Left renal cortex interstitium (tissue), 4 donors: ENCODE results near the gene MYRFL. TPM values are rescaled to one million over a fixed set of nuclear protein-coding genes. Genes with fewer than 3 reads are reported as not detected.

Experiments used
- polyA plus RNA-seq, 4 donors: library from polyadenylated mRNA; unstranded; fragments of 120-200 nt; gene quantifications; one replicate each; pipeline ENCODE4 v1.2.1, GENCODE V29; 2013; ENCODE audit not compliant: insufficient read length in 4 of 4

The MYRFL gene
- polyA plus RNA-seq, 4 donors, result 0.87 to 2.3 (median 1.9) TPM

Other genes starting within 250 kb of the MYRFL start
- 100 to 1,000 TPM; 240 to 276 (median 258) TPM for gene CCT2, start 239.8 kb upstream of the MYRFL start, polyA plus RNA-seq
- not detected for gene LRRC10, start 214.3 kb upstream of the MYRFL start, polyA plus RNA-seq
- gene BEST3, start 125.9 kb upstream of the MYRFL start, polyA plus RNA-seq, result under 1 TPM; 0.13 to 0.69 (median 0.38) TPM
- 10 to 100 TPM; 60.1 to 79.8 (median 69.5) TPM for gene RAB3IP, start 86.4 kb upstream of the MYRFL start, polyA plus RNA-seq